Choroid plexus epithelial cell (primary cell): Measurements from ENCODE around the gene IPPK.

Experiments
- DNase-seq: peaks from one replicate; pipeline ENCODE4 v3.0.0-alpha.2; 2010; ENCODE audit warnings: low read depth
- H3K4me3 ChIP-seq: 2 replicates; pipeline ENCODE4 v1.5.1; 2011; ENCODE audit warnings: low read depth, mild to moderate bottlenecking, control low read depth, low read length, moderate library complexity
- CTCF ChIP-seq: conservative IDR thresholded peaks from 2 replicates; pipeline ENCODE4 v1.5.1; 2011; ENCODE audit warnings: low read depth, mild to moderate bottlenecking, control low read depth, inconsistent platforms, low read length, moderate library complexity

Gene IPPK

GRCh38 chr9:92715488-92716231 lies 45.7 kb upstream of the IPPK start:
- no peak for DNase-seq
- H3K4me3 ChIP-seq = no peak overlapping the region
- no peak for TF ChIP-seq CTCF

GRCh38 chr9:92714787-92715487 lies 45.0 kb upstream of the IPPK start:
- H3K4me3 ChIP-seq = no peak overlapping the region
- no peak for TF ChIP-seq CTCF
- DNase-seq = no peak

- H3K4me3 ChIP-seq = no peak overlapping the region
- DNase-seq = no peak
- no peak for TF ChIP-seq CTCF
These were observed 44.1 kb upstream of the IPPK start for GRCh38 chr9:92714016-92714415.

GRCh38 chr9:92713528-92713927 lies 43.6 kb upstream of the IPPK start:
- TF ChIP-seq CTCF = no peak
- no peak for DNase-seq

GRCh38 chr9:92712767-92713166 lies 42.8 kb upstream of the IPPK start:
- H3K4me3 ChIP-seq = no peak overlapping the region
- no peak for DNase-seq
- TF ChIP-seq CTCF = no peak

More at GRCh38 chr9:92713528-92713927, 43.6 kb upstream of the IPPK start:
- H3K4me3 ChIP-seq = no peak overlapping the region

- no peak overlapping the region for H3K4me3 ChIP-seq
- DNase-seq = no peak
- no peak for TF ChIP-seq CTCF
These were observed 41.9 kb upstream of the IPPK start for GRCh38 chr9:92711844-92712243.
